ENCODE measurements around the gene ANOS1.

GRCh38 chrX:8604131-8604530, 127.8 kb downstream of the ANOS1 start:
- TF ChIP-seq YY1 (IDR thresholded peaks at IDR 0.05; ENCODE audit: insufficient read depth, insufficient read length) (no peak), SUZ12 (IDR thresholded peaks at IDR 0.05; ENCODE audit: extremely low read depth, insufficient read depth, insufficient read length) (no peak)
